Chondrocyte (in vitro differentiated cells): ENCODE data around the gene MRNIP. TPM values are rescaled to one million over a fixed set of nuclear protein-coding genes. Genes with fewer than 3 reads are reported as not detected.

Experiments used
- DNase-seq: peaks from one replicate; pipeline ENCODE4 v3.0.0; 2021; ENCODE audit warnings: mixed read lengths, low spot score
- H3K27ac Mint-ChIP-seq: one replicate; pipeline ENCODE4 v1.8.0; 2021; ENCODE audit warnings: mild to moderate bottlenecking, moderate library complexity, mixed read lengths; ENCODE audit not compliant: unreplicated experiment
- H3K27me3 Mint-ChIP-seq: 2 replicates; pipeline ENCODE4 v1.8.0; 2021; ENCODE audit warnings: low read depth, mixed read lengths
- H3K36me3 Mint-ChIP-seq: 2 replicates; pipeline ENCODE4 v1.8.0; 2021; ENCODE audit warnings: low read depth, mixed read lengths
- H3K4me1 Mint-ChIP-seq: 2 replicates; pipeline ENCODE4 v1.8.0; 2021; ENCODE audit warnings: low read depth, mild to moderate bottlenecking, mixed read lengths
- H3K4me3 Mint-ChIP-seq: one replicate; pipeline ENCODE4 v1.8.0; 2021; ENCODE audit warnings: mild to moderate bottlenecking, moderate library complexity, mixed read lengths; ENCODE audit not compliant: unreplicated experiment
- H3K9me3 Mint-ChIP-seq: 2 replicates; pipeline ENCODE4 v1.8.0; 2021; ENCODE audit warnings: low read depth, mixed read lengths
- CTCF ChIP-seq: fragments of 200-600 bp; sonication (generic); IDR thresholded peaks from 2 replicates; pipeline ENCODE4 v1.5.0; 2021; ENCODE audit warnings: antibody characterized with exemption, mild to moderate bottlenecking, moderate library complexity
- total RNA-seq: library from RNA; stranded (reverse); gene quantifications from 3 replicates; pipeline ENCODE4 v1.2.1, GENCODE V29; 2021

Gene MRNIP
- total RNA-seq, 1 donor from 2014 or later = 13.4 TPM

- DNase-seq = no peak
- no peak for TF ChIP-seq CTCF
- H3K27ac Mint-ChIP-seq = no peak overlapping the region
- H3K4me3 Mint-ChIP-seq = no peak overlapping the region
- no peaks in the 10 kb centered on the region for H3K27me3 Mint-ChIP-seq
- H3K9me3 Mint-ChIP-seq = no peaks in the 10 kb centered on the region
- H3K4me1 Mint-ChIP-seq = no peaks in the 10 kb centered on the region
- H3K36me3 Mint-ChIP-seq = peaks cover 33% of the 10 kb centered on the region
These were observed 33.6 kb upstream of the MRNIP start for GRCh38 chr5:179892255-179892654.

GRCh38 chr5:179890751-179891682 lies 32.4 kb upstream of the MRNIP start:
- TF ChIP-seq CTCF = no peak
- Mint-ChIP-seq H3K9me3 (peaks cover under 1% of the 10 kb centered on the region), H3K27ac (no peak overlapping the region), H3K4me3 (no peak overlapping the region), H3K4me1 (no peaks in the 10 kb centered on the region), H3K27me3 (no peaks in the 10 kb centered on the region), H3K36me3 (peaks cover 45% of the 10 kb centered on the region)
- no peak for DNase-seq

GRCh38 chr5:179889885-179890284 lies 31.3 kb upstream of the MRNIP start:
- Mint-ChIP-seq H3K36me3 (peaks cover 50% of the 10 kb centered on the region), H3K4me1 (no peaks in the 10 kb centered on the region), H3K4me3 (no peak overlapping the region), H3K9me3 (peaks cover 8% of the 10 kb centered on the region), H3K27ac (no peak overlapping the region), H3K27me3 (no peaks in the 10 kb centered on the region)
- TF ChIP-seq CTCF = no peak
- DNase-seq = no peak

- no peak overlapping the region for H3K4me3 Mint-ChIP-seq
- TF ChIP-seq CTCF = no peak
- DNase-seq = no peak
- no peaks in the 10 kb centered on the region for H3K27me3 Mint-ChIP-seq
- peaks cover 60% of the 10 kb centered on the region for H3K36me3 Mint-ChIP-seq
- H3K9me3 Mint-ChIP-seq = peaks cover 25% of the 10 kb centered on the region
- no peak overlapping the region for H3K27ac Mint-ChIP-seq
- H3K4me1 Mint-ChIP-seq = no peaks in the 10 kb centered on the region
These were observed 29.2 kb upstream of the MRNIP start for GRCh38 chr5:179887802-179888201.

- H3K36me3 Mint-ChIP-seq = peaks cover 63% of the 10 kb centered on the region
- no peak for TF ChIP-seq CTCF
- no peaks in the 10 kb centered on the region for H3K4me1 Mint-ChIP-seq
- no peak for DNase-seq
- H3K9me3 Mint-ChIP-seq = peaks cover 27% of the 10 kb centered on the region
- H3K27ac Mint-ChIP-seq = no peak overlapping the region
- H3K4me3 Mint-ChIP-seq = no peak overlapping the region
- no peaks in the 10 kb centered on the region for H3K27me3 Mint-ChIP-seq
These were observed 28.5 kb upstream of the MRNIP start for GRCh38 chr5:179887095-179887494.
